D721Med (cell line): Measurements from ENCODE around the gene XXYLT1.

Experiments
- DNase-seq: peaks from one replicate; pipeline ENCODE4 v3.0.0; 2011; ENCODE audit warnings: low spot score; ENCODE audit not compliant: insufficient read length
- FAIRE-seq: peaks from 2 replicates; lab custom pipeline; 2011; peaks lifted over from hg19 to GRCh38; lab: Jason Lieb, UNC
- TF ChIP-seq, protein P1 (sequence below): IDR thresholded peaks from 2 replicates; pipeline ENCODE4 v1.5.1; 2012; ENCODE audit warnings: mild to moderate bottlenecking, control low read depth; ENCODE audit not compliant: insufficient read depth; ENCODE audit errors: missing control alignments

The XXYLT1 gene

GRCh38 chr3:195259475-195260279 is 11.3 kb downstream of the XXYLT1 start:
- no peak for FAIRE-seq
- TF ChIP-seq, protein P1, sequence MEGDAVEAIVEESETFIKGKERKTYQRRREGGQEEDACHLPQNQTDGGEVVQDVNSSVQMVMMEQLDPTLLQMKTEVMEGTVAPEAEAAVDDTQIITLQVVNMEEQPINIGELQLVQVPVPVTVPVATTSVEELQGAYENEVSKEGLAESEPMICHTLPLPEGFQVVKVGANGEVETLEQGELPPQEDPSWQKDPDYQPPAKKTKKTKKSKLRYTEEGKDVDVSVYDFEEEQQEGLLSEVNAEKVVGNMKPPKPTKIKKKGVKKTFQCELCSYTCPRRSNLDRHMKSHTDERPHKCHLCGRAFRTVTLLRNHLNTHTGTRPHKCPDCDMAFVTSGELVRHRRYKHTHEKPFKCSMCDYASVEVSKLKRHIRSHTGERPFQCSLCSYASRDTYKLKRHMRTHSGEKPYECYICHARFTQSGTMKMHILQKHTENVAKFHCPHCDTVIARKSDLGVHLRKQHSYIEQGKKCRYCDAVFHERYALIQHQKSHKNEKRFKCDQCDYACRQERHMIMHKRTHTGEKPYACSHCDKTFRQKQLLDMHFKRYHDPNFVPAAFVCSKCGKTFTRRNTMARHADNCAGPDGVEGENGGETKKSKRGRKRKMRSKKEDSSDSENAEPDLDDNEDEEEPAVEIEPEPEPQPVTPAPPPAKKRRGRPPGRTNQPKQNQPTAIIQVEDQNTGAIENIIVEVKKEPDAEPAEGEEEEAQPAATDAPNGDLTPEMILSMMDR: peak; percentile 60
- peak; percentile 92 for DNase-seq

GRCh38 chr3:195259154-195259474 is 11.8 kb downstream of the XXYLT1 start:
- TF ChIP-seq, protein P1: no peak
- FAIRE-seq (no peak), DNase-seq (no peak)

DNA sequence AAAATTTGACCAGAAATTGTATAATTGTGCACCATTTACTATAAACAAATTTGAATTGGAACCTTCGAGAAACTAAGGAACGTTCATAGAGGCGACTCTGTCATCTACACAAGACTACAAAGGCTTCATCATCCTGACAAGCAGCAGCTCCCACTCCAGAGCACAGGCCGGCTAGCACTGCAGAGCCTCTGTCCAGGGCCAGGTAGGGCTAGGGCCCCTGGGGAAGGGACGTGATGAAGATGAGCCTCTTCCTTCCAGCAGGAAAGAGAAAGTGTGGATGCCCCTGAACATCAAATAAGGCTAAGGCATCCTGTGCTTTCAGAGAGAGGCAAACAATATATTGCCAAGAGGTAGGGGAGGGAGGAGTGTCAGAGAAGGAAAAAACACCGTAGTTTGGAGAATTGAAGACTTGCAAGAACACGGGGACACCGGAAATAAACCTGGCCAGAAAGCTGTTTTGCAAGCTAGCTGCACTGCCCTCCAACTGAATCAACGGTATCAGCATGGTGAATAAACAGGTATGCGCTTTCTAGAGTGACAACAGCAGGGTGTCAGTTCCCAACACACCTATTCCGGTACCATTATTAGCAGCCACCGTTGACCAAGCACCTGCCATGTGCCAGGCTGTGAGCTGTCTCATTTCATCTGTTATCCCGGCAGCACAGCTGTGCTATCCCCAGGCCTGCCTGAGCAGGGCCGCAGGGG is 12.4 kb downstream of the XXYLT1 start:
- FAIRE-seq (no peak), DNase-seq (no peak)
- TF ChIP-seq, protein P1: no peak

DNA sequence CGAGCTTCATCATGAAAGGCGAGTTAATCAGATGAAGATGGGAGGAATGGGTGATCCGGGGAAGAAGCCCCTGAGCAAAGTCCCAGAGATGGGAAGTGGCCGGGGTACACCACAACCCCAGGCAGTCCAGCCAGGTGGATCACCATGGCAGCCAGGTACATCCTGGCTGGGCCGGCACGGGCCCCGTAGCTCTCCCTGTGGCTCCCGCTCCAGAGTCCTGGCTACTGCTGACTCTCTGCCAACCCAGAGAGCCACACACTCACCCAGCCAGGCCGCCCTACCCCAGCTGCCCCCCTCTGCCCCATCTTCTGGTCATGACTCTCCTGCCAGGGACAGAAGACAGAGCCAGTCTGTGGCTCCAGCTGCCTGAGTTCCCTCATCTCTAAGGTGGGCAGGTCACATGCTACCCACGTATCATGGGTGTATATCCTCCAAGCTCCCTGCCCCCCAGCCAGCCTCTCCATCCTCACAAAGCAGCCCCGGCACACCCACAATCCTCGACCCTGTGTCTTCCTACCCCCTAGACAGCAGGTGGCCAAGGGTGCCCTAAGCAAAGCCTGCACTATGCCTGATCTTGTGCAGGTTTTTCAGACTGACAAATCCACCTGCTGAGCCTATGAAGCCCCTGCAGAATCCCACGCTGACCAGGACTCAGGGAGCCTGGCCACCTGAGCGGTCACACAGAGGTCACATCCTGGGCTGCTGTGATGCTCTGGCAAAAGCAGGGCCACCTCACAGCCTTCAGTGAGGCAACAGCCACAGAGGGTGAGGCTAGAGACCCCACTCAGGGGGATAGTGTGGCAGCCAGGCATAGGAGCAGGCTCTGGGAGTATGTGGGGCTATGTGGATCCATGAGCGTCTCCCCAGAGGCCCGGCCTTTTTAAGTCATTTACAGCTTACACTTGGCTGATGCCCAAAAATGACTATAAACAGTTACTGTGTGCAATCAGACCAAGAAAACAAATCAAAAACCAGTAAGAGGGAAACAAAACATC is 13.2 kb downstream of the XXYLT1 start:
- DNase-seq: no peak
- TF ChIP-seq, protein P1: no peak
- no peak for FAIRE-seq

GRCh38 chr3:195256639-195257453 is 14.1 kb downstream of the XXYLT1 start:
- TF ChIP-seq, protein P1: no peak
- DNase-seq (no peak), FAIRE-seq (no peak)
